Muscle of back (tissue), 13 donors: ENCODE results near the gene TCHP. TPM values are rescaled to one million over a fixed set of nuclear protein-coding genes. Genes with fewer than 3 reads are reported as not detected.
"Not testable (repeated sequence)": the region's sequence is repeated elsewhere in the genome, so short reads cannot be mapped to it uniquely, and the experiment has no call there.

Experiments
- DNase-seq, 3 donors: peaks; one replicate each; pipeline versions ENCODE4 v3.0.0 to v3.0.0-alpha.2; 2013
- long read RNA-seq, 9 donors: transcript quantifications; one replicate each; lab custom pipeline, GENCODE V29; 2026
- polyA plus RNA-seq, 10 donors: library from polyadenylated mRNA; unstranded; fragments of 120-200 nt; gene quantifications; one replicate each; pipeline ENCODE4 v1.2.1, GENCODE V29; 2013; ENCODE audit not compliant: insufficient read length in 10 of 10

Gene TCHP, protein sequence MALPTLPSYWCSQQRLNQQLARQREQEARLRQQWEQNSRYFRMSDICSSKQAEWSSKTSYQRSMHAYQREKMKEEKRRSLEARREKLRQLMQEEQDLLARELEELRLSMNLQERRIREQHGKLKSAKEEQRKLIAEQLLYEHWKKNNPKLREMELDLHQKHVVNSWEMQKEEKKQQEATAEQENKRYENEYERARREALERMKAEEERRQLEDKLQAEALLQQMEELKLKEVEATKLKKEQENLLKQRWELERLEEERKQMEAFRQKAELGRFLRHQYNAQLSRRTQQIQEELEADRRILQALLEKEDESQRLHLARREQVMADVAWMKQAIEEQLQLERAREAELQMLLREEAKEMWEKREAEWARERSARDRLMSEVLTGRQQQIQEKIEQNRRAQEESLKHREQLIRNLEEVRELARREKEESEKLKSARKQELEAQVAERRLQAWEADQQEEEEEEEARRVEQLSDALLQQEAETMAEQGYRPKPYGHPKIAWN
- polyA plus RNA-seq: 10 to 100 TPM; 13.6 to 24.7 (median 20.2) TPM
- long read RNA-seq, donor 1, partial matches to known transcripts: 0 of 2 reads
- long read RNA-seq, donor 1, other reads (novel, unspliced or antisense): 0 of 2 reads
- long read RNA-seq, donor 2, partial matches to known transcripts: 0 of 4 reads
- long read RNA-seq, donor 2, other reads (novel, unspliced or antisense): 0 of 4 reads
- long read RNA-seq, donor 3: 0 reads
- long read RNA-seq, donor 4, partial matches to known transcripts: 0 of 3 reads
- long read RNA-seq, donor 4, other reads (novel, unspliced or antisense): 0 of 3 reads
- long read RNA-seq, donor 5, partial matches to known transcripts: 0 of 1 reads
- long read RNA-seq, donor 5, other reads (novel, unspliced or antisense): 0 of 1 reads
- long read RNA-seq, donor 6, partial matches to known transcripts: 0 of 3 reads
- long read RNA-seq, donor 6, other reads (novel, unspliced or antisense): 0 of 3 reads
- long read RNA-seq, donor 7, partial matches to known transcripts: 0 of 4 reads
- long read RNA-seq, donor 7, other reads (novel, unspliced or antisense): 0 of 4 reads
- long read RNA-seq, donor 8, partial matches to known transcripts: 0 of 2 reads
- long read RNA-seq, donor 8, other reads (novel, unspliced or antisense): 0 of 2 reads
- long read RNA-seq, donor 9: 0 reads

DNA sequence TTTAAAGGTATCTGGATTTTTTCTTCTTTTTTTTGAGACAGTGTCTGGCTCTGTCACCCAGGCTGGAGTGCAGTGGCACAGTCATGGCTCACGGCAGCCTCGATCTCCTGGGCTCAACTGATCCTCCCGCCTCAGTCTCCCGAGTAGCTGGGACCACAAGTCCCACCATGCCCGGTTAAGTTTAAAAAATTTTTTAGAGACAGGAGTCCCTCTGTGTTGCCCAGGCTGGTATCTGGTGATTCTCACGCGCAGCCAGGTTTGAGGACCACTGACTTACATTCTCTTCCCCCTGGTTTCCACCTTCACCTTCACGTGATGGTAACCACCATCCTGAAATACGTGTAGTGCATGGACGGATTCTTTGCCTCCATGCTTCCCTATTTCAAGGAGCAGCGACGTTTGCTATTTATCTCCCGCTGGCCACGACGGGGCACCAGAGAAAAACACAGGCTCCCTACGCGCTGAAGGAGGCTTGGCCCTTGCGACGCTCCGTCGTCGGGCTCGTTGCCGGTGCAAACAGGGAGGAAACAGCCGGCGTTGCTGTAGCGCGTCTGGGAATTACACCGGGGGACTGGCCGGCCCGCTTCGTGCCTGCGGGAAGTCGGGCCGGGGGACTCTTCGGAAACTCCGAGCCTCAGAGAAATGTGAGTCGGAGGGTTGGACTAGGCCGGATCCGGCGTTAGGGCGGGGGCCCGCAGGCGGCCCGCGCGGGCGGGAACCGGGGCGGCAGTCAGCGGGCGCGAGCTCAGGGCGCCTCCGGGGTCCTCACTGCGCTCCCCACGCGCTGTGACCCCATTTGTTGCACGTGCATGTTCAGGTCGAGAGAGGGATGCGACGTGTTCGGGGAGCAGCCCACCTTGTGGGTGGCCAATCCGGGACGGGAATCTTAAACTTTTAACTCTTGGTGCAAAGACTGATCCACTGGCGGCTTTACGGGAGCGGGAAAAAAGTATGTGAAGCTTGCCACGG is at the start of gene TCHP:
TCHP (plus strand) TSS at position 492 of the 969 bp plus-strand sequence. CDS start 2,753 bp downstream, outside the sequence.
- peak; percentile 88 to 97 (median 93) for DNase-seq

DNA sequence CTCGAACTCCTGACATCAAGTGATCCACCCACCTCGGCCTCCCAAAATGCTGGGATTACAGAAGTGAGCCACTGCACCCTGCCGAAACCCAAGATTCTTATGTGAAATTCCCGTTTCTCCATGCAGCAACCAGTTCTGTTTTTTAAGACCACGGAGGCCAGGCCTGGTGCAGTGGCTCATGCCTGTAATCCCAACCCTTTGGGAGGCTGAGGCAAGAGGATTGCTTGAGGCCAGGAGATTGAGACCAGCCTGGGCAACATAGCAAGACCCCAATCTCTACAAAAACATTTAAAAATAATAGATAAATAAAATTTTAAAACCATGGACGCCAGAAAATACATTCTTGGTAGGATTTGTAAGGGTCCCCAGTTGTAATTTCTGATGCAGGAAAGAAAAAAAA is 49.6 kb upstream of the TCHP start:
- DNase-seq: not testable (repeated sequence)

DNA sequence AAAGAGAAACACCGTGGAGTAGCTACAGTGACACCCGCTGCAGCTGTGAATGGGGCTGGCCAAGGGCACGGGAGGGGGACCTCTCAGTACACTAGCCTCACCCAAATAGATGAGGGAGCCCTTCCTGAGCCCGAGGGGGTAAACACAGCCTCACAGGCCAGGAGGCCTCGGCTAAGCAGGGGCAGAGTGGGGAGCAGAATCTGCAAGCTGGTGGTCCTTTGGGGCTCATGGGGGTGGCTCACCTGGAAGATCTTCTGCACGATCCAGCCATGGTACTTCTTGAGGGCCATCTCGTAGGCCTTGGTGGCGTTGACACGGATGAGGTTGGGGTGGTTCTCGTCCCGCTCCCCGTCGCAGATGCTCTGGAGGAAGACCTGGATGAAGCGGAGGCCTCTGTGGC is 44.7 kb upstream of the TCHP start:
- DNase-seq: no peak

DNA sequence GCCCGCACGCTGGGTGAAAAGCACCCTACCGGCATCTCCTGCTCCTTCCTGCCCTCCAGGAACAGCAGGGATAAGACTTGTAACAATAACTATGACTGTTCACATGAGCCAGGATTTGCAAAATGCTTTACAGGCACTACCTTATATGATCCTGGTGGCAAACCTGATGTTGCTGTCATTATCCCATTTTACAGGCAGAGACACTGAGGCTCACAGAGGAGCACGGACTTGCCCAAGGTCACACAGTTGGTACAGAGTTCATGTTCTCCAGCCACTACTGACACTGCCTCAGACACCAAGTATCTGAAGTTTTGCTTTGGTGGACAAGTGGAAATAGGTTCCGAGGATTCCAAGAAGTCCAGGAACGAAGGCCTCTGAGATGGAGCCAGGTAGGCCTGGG is 42.4 kb upstream of the TCHP start:
- DNase-seq: no peak

DNA sequence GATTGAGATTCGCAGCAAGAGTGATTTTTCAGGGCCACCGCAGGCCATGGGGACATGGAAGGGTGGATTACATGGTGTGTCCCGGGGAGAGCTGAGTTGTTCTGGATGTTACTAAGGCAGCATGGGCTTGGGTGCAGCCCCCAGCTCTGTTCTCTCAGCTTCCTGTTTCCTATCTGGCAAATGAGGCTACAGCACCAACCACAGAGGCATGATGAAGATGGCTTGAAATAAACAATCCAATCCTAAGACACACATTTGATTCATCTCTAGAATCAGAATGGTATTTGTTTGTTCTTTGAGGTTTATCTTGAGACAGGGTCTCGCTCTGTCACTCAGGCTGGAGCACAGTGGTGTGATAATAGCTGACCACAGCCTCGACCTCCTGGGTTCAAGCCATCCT is 41.3 kb upstream of the TCHP start:
- DNase-seq: no peak

DNA sequence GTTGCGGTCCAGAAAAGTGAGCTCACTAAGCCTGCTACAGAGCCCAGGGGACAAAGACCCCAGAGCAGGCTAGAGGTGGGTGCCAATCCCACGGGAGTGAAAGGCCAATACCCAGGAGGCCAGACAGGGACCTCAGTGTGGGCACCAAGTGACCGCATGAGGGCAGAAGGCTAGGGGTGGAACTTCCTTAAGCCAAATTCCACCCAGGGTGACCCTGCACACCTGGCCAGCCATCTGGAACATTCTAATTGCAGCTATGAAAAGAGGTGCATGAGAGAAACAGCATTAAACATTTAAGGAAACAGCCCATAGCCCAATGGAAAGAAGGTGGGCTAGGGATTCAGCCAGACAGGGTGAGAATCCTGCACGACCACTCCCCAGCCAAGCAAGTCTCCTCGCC is 39.1 kb upstream of the TCHP start:
- no peak for DNase-seq

DNA sequence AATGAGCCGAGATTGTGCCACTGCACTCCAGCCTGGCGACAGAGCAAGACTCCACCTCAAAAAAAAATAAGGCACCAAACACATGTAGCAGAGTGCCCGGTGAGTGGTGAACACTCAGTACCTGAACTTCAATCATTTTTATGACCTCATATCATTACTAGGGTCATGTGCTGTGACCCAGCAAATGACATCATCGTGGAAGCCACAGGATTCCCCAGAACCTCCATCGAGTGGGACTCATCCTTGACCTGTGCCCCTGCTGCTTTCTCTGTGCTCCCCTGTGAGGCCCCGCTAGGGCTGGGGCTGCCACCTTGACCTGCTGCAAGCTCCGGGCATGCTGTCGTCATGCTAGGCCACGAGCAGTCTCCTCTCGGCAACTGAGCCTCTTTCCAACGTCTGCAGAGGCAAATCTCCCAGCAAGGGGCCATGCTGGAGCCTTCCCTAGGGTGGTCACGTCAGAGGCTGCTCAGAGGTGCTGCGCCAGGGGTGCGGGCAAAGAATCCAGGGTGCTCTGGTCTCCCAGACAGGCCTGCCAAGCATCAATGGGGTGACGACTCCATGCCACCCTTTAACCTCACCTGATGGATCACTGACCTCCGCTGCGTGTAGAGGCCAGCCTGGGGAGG is 38.3 kb upstream of the TCHP start:
- no peak for DNase-seq

DNA sequence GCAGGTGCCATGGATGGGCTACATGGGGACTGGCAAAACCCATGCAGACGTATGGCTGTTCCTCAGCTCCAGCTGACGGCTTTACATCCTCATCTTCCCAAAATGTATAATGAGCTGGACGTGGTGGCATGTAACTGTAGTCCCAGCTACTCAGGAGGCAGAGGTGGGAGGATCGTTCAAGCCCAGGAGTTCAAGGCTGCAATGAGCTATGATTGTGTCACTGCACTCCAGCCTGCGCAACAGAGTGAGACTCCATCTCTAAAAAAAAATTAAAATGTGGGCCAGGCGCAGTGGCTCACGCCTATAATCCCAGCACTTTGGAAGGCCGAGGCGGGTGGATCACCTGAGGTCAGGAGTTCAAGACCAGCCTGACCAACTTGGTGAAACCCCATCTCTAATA is 37.6 kb upstream of the TCHP start:
- not testable (repeated sequence) for DNase-seq

DNA sequence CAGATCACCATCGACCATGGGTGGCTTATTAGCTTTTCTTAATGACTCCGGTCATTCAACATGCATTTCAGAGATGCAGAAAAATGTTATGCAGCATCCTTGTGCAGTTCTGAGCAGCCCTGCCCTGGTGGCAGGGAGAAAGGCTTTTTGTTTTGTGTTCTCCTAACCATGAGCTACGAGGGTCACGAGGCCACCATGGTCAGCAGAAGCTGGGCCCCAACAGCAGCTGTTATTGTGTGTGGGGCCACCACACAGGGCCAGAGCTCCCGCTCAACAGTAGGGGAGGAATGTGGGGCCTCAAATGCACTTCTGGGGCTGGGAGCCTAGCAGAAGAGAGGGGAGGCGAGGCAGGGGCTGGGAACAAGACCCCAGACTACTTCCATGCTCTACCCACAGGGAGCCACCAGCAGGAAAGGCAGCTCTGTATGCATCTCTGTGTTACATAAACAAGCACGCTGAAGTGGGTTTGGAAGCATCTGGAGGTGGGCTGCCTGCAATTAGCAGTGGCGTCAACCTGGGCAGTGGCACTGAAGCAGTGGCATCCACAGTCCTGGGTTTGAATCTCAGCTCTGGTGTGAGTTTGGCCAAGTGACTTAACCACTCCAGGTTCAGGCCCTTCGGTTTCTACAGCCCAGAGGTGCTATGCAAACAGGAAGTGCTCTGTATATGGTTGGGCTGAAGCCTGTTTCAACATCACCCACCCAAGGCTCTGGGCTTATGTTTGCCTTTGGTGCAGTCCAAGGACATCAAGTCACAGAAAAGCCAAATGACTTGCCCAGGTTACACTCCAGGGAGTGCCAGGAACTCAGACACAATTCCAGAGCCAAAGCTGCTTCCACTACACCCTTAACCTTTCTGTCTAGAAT is 36.0 kb upstream of the TCHP start:
- no peak for DNase-seq

DNA sequence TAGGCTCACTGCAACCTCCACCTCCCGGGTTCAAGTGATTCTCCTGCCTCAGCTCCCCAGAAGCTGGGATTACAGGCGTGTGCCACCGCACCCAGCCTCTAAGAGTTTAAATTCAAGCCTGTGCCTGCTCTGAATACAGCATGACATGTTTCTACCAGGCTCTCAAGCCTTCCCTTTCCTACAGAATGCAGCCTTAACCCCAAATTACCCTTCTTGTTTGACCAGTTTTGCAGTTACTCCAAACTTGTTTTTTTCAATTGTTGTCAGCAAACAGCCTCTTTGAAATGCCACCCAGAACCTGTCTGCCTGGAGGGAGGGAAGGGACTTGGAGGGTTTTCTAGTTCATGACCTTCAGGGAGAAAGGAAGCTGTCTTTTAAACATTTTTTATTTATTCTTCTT is 35.2 kb upstream of the TCHP start:
- no peak for DNase-seq

DNA sequence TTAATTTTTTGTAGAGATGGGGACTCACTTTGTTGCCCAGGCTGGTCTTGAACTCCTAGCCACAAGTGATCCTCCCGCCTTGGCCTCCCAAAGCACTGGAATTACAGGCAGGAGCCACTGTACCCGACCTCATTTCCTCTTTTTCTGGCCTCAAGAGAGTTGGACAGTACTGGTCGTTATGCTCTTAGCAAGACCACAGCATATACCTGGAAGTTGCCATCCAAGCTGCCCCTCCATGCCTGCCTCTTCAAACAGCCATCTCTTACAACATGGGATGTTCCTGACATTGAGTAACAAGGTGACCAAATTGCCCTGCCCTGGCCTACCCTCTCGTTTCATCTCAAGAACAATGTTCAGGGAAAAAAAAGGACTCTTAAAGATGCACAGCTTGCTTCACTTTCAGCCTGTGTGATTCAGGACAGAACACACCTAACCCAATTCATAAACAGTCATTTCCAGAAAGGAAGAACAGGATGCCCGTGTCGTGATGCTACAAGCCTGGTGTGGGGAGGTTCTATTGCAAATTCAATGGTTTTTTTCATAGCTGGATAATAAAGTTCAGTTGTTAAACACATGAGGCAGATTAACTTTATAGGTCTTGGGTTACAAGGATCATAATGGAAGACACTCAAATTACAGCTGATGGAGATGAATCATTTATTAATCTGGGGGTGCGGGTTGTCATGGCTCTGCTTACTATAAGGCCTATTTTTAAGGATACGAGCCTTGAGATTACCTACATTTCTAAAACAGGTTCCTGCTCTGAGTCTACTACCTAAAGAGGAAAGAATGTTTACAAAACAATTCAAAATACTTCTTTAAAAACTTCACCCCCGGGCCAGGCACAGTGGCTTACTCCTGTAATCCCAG is 31.7 kb upstream of the TCHP start:
- no peak for DNase-seq

DNA sequence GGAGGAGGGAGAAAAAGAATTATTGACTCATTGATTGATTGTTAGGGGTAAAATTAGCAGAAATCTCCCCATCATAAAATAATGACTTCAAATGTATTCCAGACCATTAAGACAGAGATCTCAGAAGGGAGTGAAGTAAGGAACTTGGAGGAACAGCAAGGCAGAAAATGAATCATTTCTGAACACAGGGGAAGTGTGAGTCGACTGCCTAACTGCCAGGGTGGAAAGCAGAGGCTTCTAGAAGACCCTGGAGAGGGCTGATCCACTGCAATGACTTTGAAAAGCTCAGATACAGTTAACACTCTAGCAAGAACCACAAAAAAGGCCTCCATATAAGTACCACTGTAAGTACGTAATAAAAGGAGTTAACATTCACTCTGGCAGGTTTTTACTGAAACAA is 29.4 kb upstream of the TCHP start:
- no peak for DNase-seq

DNA sequence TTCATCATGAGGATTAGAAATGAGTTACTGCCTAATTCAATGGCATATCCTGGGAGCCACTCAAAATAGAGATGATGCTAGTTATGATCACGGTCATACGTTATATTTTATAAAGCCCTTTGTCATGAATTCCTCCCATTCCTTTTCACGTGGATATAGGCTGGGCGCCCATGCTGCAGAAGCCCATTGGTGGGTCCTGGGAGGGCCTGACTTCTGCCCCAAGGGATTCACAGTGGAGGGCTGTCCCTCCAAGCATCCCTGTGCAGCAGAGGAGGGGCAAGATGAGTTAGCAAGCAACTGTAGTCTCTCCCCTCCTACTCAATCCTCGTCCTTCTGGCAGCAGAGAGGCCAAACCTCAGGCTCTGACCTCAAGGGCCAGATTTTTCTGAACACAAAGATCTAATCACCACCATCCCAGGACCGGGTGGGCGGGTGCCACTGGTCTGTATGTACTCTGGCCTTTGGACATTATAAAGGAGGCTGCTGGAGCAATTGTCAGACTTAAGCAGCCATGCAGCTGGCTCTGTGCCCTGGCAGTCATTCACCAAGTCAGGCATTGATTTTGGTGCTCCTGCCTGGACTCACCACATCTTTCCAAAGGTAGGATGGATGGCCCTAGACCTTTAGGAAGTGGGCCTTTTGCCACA is 28.3 kb upstream of the TCHP start:
- DNase-seq: no peak

DNA sequence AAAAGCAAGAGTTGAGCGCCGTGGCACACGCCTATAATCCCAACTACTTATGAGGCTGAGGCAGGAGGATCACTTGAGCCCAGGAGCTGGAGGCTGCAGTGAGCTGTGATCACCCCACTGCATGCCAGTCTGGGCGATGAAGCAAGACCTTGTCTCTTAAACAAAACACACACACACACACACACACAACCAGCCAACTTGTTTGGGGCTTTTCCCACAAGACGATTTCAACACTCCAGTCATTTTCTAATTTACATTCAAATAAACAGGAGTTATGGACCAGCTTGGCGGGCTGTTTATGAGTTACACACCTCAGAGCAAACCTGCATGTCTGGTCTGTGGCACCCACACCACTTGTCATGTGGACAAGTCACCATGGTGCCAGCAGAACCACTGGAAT is 26.4 kb upstream of the TCHP start:
- no peak for DNase-seq

DNA sequence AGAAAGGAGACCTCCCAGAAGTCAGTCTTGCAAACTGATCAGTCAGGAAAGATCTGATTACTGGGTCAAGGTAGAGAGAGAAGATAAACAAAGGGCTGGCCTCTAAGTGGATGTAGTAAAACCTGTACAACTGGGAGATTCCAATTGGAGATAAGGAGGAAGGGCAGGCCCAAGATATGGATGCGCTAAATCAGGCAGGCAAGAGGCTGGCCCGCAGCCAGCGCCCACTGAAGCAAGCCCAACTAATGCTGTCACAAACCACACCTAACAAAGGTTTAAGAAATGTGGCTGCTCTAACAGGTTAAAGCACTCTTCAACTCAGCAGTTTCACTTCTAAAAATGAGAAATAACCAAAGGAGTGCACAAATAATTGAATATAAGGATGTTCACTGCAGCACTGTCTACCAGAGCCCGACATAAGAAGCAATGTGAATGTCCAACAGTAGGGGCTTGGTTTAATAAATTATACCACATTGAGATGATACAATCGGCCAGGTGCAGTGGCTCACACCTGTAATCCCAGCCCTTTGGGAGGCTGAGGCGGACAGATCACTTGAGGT is 24.4 kb upstream of the TCHP start:
- DNase-seq: no peak

DNA sequence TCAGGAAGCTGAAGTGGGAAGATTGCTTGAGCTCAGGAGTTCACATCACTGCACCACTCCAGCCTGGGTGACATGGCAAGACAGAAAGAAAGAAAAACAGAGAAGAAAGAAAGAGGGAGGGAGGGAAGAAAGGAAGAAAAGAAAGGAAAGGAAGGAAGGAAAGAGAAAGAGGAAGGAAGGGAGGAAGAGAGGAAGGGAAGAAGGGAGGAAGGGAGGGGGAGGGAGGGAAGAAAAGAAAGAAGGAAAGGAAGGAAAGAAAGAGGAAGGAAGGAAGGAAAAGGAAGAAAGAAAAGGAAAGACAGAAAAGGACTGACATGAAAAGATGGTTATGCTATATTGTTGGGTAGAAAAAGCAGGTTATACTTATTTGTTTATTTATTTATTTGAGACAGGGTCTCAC is 23.7 kb upstream of the TCHP start:
- DNase-seq: no peak

DNA sequence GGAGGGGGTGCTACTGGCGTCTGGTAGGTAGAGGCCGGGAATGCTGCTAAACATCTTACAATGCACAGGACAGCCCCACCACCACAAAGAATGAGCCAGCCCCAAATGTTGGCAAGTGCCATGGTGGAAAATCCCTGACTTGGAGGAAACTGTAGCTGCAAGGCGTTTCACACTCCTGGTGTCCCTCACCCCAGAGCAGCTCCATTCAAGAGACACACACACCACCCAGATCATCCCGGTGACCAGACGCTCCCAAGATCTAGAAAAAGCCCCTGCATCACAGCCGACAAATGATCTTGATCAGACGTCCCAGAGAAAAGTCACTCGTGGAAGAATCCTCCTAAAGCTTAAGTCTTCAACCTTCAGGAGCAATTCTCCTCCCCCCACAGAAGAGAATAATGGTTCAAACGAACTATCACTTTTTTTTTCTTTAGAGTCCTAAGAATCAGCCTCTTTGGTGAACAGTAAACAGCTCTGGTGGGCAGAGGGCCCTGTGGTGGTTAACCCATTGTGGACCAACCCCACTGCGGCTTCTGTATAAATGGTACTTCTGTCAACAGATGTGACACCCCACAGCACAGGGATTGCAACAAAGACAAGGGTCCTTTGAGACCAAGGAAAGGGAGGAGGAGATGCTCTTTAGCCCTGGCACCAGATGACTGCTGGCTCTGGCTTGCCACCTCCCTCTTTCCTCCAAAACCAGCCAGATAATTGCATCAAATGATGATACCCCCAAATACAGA is 22.4 kb upstream of the TCHP start:
- DNase-seq: no peak
